GM12875 (cell line): Measurements from ENCODE around the gene DDN.

Experiments used
- H3K4me3 ChIP-seq: one replicate; pipeline ENCODE4 v1.5.1; 2011; ENCODE audit warnings: low read depth, low read length, control low read depth
- TF ChIP-seq, protein P1 (sequence below): IDR thresholded peaks from 2 replicates; pipeline ENCODE4 v1.5.1; 2011; ENCODE audit warnings: low read depth, mild to moderate bottlenecking, control low read depth, inconsistent platforms, low read length, moderate library complexity, borderline replicate concordance; ENCODE audit not compliant: insufficient read depth

Gene DDN

DNA sequence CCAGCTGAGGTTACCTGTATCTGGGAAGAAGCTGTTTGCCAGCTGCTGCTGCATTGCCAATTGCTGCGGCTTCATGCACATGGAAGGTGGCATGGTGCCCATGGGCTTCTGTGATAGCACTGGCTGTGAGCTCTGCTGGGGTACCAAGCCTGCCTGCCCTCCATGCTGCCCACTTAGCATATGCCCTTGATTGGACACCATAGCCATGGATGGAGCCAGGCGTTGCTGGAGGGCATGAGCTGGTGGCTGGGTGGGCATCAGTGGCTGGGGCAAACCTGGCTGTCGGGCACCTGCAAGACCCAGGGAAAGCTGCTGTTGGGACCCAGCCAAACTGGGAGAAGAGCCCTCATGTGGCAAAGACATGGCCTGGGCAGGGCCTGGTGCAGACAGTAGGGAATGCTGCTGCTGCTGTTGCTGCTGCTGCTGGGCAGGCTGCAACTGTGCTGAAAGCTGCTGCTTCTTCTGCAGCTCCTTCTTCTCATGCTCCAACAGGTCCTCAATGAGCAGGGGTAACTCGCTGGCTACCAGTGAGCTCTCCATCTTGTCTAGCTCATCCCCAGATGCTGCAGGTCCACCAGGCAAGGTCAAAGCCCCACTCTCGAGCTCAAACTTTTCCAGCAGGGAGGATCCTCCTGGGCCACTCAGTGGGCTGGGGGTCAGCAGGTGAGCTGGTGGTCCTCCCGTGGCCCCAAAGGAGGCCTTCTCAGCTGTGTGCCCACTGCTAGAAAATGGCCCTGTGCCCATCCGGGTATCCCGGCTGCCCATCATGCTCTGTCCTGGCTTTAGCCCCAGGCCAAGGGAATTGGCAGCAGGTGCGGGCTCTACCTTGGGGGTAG, 38.2 kb upstream of the DDN start:
- TF ChIP-seq, protein P1, sequence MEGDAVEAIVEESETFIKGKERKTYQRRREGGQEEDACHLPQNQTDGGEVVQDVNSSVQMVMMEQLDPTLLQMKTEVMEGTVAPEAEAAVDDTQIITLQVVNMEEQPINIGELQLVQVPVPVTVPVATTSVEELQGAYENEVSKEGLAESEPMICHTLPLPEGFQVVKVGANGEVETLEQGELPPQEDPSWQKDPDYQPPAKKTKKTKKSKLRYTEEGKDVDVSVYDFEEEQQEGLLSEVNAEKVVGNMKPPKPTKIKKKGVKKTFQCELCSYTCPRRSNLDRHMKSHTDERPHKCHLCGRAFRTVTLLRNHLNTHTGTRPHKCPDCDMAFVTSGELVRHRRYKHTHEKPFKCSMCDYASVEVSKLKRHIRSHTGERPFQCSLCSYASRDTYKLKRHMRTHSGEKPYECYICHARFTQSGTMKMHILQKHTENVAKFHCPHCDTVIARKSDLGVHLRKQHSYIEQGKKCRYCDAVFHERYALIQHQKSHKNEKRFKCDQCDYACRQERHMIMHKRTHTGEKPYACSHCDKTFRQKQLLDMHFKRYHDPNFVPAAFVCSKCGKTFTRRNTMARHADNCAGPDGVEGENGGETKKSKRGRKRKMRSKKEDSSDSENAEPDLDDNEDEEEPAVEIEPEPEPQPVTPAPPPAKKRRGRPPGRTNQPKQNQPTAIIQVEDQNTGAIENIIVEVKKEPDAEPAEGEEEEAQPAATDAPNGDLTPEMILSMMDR = no peak
- no peak overlapping the region for H3K4me3 ChIP-seq

DNA sequence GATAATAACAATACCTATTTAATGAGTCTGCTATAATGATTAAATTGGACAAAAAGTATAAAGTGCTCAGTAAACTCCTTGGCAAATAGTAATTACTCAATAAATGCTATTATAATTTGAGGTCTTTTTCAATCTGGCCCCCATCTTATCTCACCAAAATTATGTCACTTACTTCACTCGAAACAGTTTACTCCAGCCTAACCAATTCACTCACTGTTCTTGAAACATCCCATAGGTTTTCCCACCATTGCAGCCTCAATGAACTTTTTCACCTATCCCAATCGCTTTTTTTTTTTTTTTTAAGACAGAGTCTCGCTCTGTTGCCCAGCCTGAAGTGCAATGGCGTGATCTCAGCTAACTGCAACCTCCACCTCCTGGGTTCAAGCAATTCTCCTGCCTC, 36.9 kb upstream of the DDN start:
- no peak overlapping the region for H3K4me3 ChIP-seq
- TF ChIP-seq, protein P1 = no peak

DNA sequence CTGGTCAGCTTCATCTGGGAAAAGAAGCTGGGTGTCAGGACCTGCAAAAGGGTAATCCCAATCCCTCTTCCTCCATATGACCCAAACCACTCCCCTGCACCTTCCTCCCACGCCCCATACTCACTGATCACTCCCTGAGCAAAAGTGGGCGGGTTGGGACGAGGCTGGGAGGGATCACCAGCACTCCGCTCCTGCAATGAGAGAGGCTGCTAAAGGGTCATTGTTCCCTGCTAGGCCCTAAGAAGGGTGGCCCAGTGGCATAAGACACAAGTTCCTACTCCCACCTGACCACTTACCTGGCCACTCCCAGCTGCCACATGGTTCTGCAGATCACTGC, 35.1 kb upstream of the DDN start:
- H3K4me3 ChIP-seq = no peak overlapping the region
- TF ChIP-seq, protein P1 = no peak

DNA sequence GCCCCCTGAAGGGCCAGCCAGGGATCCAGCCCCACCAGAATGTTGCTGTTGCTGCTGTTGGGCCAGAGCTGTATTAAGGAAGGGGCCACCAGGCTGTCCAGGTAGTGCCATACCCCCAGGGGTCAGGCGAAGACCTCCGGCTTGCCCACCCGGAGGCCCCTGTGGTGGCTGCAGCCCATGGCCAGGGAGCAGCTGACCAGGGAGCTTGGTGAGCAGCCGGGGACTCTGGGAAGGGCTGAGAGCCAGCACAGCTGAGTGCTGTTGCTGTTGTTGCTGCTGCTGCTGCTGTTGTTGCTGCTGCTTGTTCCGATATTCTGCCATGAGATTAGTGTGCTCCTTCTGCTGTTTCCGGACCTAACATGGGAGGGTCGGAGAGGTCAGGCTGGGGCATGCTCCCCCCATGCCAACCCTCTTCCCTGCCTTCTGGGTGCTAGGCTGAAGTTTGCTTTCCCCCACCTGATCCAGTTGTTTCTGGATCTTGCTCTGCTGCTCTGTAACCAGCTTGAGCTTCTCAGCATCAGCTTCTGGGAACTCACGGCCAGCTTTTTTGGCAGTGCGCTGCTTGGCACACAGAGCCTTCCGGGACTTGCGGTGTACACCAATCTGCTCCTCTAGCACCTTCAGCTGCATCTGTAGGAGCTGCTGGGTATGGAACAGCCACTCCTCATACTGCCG, 34.6 kb upstream of the DDN start:
- H3K4me3 ChIP-seq = no peak overlapping the region
- TF ChIP-seq, protein P1 = no peak

DNA sequence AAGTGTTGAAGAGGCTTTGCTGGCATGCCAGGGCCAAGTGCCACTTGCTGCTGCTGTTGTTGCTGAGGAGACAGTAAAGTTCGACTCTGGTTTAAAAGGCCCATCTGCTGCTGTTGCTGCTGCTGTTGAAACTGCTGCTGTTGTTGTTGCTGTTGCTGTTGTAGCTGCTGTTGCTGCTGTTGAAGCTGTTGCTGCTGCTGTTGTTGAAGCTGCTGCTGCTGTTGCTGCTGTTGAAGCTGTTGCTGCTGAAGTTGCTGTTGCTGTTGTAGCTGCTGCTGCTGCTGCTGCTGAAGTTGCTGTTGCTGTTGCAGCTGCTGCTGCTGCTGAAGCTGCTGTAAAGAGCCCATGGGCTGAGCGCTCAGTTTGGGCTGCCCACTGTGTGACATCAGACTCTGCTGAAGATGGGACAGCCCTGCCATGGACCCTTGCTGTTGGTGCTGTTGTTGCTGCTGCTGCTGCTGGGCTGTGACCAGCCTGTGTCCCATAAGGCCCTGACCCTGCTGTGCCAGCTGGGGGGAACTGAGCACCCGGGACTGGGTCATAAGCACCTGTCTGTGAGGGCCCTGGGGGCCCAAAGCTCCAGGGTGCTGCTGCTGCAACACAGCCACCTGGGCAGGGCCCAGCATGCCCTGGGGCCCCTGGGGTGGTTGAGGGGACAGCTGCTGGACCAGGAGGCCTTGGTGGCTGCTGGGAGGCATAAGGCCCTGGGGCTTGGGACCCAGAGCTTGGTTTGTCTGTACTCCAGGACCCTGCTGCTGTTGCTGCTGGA, 33.7 kb upstream of the DDN start:
- H3K4me3 ChIP-seq = no peak overlapping the region
- TF ChIP-seq, protein P1 = no peak

DNA sequence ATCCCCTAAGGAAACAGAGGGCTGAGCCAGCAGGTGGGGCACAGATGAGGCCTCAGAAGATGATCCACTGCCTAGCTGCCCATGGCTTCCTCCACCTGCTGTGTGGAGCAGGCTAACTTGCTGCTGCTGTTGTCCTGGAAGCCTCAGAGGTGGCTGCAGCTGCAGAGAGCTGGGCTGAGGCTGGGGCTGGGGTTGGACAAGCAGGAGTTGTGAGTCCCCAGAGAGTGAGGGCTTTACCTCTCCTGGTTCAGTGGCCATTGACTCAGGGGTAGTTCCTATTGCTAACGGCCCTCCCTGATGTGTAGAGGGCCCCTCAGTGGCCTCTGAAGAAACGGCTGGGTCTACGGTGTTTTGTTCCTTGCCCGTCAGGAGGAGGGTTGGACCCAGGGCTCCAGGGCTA, 33.1 kb upstream of the DDN start:
- TF ChIP-seq, protein P1 = no peak
- H3K4me3 ChIP-seq = no peak overlapping the region
